Measurements from ENCODE around the gene ZCCHC12.
"Not testable (repeated sequence)": the region's sequence is repeated elsewhere in the genome, so short reads cannot be mapped to it uniquely, and the experiment has no call there.

The ZCCHC12 gene

DNA sequence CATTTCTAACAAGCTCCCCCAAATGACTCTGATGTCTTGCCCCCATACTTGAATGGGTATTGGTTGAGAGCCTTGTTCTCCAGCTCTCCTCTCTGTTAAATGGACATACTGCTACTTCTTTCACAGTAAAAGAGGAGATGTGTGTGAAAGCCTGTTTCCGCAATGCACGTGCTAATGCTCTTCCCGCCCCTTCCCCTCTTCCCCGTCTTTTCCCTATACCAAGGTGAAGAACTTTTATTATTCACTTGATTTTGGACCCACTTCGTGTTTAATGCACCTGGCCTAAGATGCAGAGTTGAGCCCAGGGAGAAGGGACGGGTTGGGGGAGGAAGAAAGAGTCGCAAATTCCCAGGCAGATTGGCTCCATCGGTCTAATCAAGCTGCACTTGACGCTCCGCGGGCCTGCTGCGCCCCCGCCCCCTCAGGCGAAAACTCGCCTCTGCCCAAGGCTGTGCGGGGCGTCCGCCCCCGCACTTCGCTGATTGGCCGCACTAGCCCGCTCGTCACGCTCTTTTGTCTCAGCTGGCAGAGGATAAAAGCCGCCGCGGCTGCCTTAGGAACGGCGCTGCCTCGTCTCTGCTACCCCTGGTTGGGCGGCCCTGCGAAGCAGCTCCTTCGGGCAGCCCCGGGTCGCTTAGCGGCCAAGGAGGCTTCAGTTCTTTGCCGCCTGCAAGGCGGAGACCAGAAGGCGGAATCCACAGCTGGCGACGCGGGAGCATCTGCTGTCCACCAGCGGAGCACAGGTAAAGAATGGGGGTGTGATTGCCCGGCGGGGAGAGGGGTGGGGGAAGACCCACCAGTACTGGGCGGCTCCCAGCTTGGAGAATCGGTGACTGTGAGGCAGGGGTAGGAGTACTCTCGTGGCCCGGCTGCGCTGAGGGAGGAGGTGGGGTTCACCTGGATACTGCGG, at the start of gene ZCCHC12:
Gene ZCCHC12, plus strand, starts transcription at position 562 of the 910 bp plus-strand sequence. CDS start 1,421 bp downstream, outside the sequence.
- DNase-seq, result no peak

DNA sequence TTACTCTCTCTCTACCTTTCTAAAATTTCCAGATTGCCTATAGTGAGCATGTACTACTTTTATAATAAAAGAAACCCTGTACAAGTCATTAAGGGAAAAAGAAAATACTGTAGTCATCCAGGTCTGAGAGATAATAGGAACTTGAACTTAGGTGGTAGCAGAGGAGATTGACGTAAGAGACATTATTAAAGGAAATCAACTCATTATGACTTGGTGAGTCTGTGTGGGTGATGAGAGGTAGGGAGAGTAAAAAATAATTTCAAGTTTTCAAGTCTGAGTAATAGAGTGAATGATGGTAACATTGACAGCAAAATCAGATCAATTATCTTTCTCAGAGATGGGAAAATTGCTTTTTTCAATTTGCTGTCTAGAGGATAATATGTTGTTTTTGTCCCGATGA, 44.0 kb upstream of the ZCCHC12 start:
- no peak for DNase-seq

DNA sequence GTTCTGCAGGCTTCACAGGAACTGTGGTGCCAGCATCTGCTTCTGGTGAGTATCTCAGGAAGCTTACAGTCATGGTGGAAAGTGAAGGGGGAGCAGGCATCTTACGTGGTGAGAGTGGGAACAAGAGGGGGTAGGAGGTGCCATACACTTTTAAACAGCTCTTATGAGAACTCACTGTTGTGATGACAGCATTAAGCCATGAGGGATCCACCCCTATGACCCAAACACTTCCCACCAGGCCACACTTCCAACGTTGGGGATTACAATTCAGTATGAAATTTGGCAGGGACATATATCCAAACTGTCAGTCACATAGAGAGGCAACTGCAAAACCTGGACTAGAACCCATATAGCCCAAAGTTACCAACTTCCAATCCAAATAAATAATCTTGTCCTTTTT, 43.1 kb upstream of the ZCCHC12 start:
- DNase-seq, result no peak

DNA sequence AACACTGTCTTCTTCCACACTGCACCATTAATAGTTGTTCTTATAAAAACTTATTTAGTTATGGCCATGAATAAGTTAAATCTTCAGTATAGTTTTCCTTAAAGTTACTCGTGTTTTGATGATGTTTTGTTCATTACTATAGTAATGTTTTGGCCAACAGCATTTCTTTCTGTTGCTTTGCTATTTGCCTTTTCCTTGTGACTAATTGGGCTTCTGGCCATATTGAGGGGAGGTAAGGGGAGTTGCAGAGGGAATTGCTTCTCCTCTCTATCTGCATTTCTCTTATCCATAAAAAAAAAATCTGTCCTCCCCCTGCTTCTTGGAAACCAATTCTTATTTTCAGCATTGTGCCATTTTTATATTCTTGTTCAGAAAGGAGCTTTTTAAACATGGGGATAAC, 42.7 kb upstream of the ZCCHC12 start:
- DNase-seq, result no peak

DNA sequence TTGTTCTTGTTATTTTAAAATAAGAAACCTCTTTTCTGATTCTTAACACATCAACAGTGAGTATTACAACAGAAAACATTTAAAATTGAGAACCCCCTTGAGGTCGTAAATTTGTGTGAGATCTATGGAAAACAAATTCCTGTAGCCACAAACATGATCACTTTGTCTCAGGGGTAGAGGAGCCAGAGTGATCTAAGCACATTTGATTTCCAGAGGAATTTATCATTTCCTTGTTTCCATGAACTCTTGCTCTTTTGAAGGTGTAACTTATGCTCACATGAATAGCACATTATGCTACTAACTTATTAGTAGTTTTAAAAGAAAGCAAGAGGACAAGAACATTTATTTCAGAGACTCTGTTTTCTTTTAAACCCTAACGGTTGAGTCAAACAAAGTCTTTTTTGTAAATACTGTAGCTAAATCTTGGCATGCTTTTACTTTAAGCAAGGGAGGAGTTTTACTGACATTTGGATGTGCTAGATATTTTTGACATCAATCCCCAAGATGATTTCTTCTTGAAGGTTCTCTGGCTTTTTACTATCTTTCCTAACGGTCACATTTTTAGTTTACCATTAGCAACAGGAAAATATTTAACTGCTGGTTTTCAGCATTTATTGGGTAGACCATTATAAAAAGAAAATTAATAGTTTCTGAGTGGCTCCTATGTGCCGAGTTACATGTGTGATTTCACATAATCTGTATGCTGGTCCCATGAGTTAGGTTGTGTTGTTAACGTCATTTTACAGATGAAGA, 27.9 kb upstream of the ZCCHC12 start:
- DNase-seq, result no peak

DNA sequence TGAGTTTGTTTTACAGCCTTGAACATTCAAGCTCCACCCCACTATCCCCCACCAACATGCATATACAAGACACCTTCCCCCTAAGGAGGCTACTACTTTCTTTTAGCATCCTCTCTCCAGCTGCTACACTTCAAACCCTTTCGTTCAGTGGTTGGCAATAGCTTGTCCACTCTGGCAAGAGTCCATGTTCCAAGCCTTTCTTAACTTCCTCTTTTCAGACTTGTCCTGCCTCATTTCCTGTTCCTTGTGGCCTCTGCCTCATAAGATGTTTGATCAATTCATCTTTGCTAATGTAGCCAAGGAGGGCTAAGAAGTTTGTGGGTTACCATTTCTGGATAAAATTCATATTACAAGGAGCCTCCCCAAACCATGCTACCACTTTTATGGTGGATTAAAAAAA, 20.8 kb upstream of the ZCCHC12 start:
- no peak for DNase-seq

DNA sequence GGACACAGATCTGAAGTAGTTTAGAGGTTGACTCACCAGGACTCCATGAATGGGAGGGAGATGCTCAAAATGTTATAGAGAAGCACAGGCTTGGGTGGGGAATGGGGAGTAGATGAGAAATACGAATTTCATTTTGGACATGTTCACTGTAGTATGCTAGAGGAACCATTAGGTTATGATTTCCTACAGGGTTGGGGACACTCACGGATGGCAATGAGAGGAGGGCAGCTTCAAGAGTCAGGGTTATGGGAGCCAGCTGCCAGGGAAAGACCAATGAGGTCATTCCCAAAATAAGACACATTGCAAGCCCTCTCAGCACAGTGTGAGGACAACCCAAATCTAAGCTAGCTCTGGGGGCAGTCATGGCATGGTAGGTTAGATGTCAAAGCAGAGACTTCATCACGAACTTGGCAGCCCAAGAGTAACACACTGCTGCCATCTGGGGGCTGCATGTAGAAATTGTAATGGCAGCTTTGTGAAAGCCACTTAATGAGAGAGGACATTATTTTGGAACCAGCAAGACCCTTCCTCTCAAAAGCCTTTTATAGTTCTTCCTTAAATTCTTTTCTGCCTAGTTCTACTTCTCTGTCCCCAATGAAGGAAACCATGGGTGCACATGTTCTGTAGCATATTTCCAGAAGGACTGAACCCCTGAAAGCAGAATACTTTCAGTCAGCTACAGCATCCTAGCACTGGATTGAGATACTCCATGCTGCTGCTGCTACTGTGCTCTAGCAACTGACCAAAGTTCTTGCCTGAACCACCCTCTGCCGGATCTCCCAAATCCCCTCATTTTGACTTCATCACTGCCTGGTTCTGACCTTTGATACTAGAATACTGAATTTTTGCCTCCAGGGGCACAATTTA, 16.2 kb upstream of the ZCCHC12 start:
- peak; percentile 0 for DNase-seq

DNA sequence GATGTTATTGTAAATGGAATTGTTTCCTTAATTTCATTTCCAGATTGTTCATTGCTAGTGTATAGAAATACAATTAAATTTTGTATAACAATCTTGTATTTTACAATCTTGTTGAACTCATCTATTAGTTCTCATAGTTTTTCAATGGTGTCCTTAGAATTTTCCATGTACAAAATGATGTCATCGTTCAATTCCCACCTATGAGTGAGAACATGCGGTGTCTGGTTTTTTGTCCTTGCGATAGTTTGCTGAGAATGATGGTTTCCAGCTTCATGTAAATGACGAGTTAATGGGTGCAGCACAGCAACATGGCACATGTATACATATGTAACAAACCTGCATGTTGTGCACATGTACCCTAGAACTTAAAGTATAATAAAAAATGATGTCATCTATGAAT, 6.4 kb upstream of the ZCCHC12 start:
- DNase-seq, result not testable (repeated sequence)

DNA sequence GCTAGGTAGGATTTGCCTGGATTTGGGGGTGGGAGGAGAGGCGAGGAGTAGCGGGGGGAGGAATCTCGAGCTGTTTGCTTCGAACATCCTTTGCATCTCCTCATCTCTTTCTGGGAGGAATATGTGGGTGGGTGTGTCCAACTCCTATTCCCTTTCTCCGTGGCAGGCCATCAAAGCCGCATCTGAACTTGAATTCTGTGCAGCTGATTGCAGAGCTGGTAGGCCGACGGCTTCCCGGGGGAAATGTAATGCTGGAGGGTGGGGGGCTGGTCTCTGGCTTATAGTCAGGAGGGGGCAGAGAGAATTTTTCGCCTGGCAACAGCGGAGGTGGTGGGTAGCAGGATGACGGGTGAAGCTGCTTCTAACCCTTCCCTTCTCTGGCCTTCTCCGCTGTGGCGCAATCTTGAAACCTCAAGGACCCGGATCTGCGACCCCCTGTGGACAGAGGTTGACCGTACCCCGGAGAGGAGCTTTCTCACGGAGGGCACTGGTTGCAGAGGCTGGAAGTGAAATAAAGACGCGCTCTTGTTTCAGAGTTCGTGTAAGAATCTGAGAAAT, 628 bp downstream of the ZCCHC12 start:
- no peak for DNase-seq

DNA sequence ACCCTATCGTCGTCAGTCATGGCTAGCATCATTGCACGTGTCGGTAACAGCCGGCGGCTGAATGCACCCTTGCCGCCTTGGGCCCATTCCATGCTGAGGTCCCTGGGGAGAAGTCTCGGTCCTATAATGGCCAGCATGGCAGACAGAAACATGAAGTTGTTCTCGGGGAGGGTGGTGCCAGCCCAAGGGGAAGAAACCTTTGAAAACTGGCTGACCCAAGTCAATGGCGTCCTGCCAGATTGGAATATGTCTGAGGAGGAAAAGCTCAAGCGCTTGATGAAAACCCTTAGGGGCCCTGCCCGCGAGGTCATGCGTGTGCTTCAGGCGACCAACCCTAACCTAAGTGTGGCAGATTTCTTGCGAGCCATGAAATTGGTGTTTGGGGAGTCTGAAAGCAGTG, 1.6 kb downstream of the ZCCHC12 start:
- no peak for DNase-seq

DNA sequence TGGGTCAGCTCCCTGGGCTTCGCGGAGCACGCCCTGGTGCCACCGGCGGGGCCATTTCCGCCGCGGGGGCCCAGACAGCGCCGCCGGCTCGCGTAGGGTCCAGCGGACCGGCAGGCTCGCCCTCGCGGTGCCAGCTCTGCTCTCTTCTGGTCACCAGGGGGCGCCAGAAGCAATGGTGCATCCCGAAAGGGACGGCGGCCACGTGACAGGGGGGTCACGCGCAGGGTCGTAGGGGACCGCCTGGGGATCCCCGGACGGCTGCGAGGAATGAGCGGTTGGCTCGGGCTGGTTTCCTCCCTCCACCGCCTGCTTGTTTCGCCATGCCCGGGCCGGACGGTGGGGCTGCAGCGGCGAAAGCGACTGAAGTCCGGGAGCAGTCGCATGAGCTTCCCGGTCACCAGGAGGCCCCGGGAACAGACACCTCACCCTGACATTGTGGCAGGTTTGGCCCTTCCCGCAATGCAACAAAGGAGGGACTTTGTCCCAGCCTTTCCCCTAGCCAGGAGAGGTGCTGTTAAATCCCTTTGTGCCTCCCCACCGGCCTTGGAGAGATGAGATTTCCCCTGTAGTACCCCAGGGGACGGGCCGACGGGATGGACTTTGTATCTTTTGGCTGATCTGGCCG, 15.8 kb downstream of the ZCCHC12 start:
- DNase-seq, result peak; percentile 11

DNA sequence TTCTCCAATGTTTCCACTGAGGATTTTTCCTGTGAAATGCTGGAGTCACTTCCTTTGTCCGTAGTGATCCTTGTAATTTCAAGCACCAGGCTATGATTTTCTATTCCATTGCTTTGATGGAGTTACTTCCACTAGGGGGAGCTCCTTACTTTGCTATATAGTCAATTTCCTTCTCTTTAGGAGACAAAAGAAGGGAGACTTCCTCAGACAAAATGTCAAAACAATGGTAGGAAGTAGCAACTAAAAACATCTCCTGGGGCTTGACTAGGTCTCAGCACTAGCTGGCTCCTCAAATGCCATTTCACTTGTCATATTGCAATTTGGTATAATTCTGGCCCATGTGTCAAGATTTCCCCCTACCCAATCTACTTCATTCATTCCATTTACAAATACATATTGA, 24.1 kb downstream of the ZCCHC12 start:
- DNase-seq, result no peak

DNA sequence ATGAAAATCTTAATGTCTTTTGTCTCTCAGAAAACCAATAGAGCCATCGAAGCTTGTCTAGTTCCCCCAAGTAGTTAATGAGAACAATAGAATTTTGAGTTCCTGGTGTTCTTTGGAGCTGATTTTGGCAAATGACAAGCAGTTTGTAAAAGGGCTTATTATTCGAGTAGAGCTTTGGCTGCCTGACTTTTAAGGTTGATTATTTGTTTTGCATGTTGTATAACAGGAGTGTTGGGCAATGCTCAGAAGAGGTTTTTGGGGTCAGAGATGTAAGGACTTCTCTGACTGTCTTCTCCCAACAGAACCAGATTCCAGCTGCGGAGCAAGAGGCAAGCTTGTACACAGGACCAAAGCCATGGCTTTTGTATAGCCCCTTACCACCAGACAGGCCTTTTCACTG, 30.0 kb downstream of the ZCCHC12 start:
- DNase-seq, result no peak

DNA sequence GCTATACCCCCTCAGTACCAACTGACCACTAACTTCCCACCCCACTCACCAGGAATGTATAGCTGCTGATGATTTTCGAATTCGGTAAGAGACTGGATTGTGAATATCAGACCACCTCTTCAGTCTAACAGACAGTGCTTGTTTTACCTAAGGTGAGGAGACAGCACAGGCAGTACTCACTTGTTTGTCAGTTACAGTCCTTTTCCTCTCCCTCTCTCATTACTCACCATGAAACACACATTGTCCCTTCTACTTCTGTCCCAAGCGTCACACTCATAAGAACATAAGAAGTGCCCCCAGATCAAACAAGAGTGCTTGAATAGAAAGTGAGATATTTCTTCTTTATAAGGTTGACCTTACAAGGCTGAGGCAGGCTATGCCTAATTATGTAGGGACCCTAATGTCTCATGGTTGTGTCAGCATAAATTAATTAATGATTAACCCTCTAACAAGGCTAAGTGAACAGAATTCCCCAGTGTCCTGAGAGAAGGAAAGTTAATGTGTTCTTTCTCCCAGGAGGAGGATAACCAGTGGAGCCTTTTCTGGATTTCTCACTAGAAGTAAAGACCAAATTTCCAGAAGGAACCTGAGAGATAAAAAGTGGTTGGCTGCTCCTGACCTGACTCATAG, 32.2 kb downstream of the ZCCHC12 start:
- DNase-seq, result no peak

DNA sequence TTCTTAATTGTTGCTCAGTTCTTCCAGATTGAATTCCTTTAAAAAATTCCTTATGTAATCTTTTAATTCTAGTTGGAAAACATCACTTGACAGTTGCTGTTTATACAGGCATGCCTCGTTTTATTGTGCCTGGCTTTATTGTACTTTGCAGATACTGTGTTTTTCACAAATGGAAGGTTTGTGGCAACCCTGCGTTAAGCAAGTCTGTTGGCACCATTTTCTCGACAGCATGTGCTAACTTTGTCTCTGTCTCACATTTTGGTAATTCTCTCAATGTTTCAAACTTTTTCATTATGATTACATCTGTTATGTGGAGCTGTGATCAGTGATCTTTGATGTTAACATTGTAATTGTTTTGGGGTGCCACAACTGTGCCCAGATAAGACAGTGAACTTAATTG, 33.4 kb downstream of the ZCCHC12 start:
- no peak for DNase-seq

DNA sequence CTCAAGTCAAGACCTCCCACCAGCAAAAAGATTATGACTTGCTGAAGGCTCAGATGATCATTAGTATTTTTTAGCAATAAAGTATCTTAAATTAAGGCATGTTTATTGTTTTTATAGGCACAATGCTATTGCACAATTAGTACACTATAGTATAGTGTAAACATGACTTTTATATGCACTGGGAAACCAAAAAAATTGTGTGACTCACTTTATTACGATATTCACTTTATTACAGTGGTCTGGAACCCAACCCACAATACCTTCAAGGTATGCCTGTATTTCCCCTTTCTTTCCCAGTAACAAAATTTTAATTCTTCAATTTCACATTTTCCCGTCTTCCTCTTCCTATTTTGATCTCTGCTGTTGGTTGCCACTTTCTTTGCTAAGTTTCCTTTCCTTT, 37.7 kb downstream of the ZCCHC12 start:
- no peak for DNase-seq

DNA sequence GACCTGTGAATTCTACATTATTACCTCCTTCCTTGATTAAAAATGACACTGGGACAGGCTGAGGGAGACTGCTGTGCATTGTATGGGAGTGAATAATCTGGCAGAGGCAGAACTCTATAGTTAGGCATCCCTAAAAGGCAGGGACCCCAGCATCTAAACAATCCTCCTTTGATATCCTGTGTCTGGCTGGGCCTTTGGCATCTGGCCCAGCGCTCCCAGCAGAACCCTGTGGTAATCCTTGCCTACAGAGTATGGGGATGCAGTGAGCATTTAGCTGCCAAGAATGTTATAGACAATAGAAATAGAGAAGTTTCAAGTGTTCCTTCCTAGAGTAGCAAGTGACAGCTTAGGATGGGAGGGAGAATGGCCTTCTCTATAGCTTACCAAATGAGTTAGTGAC, 38.5 kb downstream of the ZCCHC12 start:
- DNase-seq, result no peak

DNA sequence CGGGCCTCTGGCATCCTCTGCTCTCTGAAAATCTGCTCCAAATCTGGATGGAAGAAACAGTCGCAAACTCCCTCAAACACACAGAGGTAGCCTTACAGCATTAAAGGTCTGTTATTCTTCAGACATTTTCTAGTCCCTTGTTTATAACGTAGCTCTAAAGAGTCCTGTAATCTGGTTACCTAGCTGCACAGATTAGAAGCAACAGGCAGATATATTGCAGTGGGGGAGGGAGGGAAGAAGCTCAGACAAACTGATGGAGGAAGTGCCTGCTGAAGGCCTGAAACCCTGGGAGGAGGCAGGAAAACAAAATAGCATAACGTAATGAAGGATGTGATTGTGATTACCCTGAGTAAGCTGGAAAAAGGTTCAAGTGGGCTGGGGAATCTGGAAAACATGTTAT, 39.4 kb downstream of the ZCCHC12 start:
- DNase-seq, result no peak

DNA sequence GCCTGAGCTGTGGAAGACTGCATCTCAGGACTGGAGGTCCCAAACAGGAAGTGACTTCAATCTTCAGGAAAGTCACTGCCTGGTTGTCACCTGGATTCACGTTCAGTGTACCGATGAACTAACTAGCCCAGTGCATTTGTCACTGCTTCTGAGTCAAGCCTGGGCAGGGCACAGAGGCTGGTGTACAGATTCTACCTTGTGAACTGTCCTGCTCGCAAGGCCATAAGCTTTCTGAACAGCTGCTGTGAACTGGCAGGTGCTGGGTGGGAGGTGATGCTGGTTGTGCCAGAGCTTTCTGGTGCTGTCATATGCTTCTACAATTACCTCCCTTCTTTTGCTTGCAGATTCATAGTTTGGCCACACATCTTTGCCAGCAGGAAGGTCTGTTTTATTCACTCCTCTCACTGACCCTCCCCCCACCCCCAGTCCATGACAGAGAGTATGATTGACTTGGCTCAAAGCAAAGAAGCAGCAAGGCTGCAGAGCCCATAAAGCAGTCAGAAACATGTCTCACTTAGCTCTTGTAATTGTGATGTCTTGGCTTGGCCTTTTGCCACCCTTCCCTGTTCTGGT, 40.5 kb downstream of the ZCCHC12 start:
- no peak for DNase-seq

DNA sequence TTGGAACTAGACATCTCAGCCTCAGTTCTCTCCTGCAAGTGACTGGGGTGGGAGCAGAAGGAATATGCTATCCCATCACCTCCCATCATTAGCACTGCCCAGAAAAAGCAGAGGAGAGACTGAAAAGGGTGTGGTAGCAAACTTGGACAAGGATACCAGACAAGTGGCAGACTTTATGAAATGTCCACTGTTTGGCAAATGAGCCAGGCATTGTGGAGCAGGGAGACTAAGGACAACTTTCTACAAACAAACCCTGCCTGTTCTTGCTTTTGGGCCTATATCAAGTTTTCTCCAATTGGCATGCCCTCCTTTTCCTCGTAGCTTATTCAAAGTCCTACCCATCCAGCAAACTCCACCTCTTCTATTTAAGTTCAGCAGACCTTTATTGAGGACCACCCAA, 41.6 kb downstream of the ZCCHC12 start:
- no peak for DNase-seq

DNA sequence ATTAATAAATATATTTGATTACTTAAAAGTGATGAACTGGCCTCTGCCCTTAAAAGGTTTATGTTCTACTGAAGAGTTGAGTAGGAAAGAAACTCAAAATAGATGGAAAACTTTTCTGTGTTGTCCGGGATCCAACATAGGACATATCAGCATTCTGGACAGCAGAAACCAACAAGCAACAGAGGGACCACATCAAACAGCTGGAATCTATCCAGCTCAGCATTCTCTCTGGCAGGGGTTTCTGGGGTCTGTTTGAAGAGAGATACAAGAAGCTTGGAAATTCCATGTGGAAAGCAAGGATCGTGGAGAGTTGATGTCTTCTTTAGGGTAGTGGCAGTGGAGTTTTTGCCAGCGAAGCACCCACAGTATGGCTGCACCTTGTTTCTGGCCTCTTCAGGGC, 43.6 kb downstream of the ZCCHC12 start:
- DNase-seq, result no peak
